ENCODE results near the gene UNC80.

GRCh38 chr2:209943776-209944175 is 172.1 kb downstream of the UNC80 start:
- no peak for TF ChIP-seq POLR2A (IDR thresholded peaks at IDR 0.05; ENCODE audit: extremely low read depth, insufficient read length)
- TF ChIP-seq, protein P1, sequence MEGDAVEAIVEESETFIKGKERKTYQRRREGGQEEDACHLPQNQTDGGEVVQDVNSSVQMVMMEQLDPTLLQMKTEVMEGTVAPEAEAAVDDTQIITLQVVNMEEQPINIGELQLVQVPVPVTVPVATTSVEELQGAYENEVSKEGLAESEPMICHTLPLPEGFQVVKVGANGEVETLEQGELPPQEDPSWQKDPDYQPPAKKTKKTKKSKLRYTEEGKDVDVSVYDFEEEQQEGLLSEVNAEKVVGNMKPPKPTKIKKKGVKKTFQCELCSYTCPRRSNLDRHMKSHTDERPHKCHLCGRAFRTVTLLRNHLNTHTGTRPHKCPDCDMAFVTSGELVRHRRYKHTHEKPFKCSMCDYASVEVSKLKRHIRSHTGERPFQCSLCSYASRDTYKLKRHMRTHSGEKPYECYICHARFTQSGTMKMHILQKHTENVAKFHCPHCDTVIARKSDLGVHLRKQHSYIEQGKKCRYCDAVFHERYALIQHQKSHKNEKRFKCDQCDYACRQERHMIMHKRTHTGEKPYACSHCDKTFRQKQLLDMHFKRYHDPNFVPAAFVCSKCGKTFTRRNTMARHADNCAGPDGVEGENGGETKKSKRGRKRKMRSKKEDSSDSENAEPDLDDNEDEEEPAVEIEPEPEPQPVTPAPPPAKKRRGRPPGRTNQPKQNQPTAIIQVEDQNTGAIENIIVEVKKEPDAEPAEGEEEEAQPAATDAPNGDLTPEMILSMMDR (IDR thresholded peaks at IDR 0.05; ENCODE audit: low read depth, low read length), result no peak
